Measurements from ENCODE around the gene NCR3LG1.

GRCh38 chr11:17343257-17343656, 8.3 kb upstream of the NCR3LG1 start:
- TF ChIP-seq CTCF (IDR thresholded peaks at IDR 0.05) (no peak), POLR2A (IDR thresholded peaks at IDR 0.05) (no peak), POLR2AphosphoS5 (IDR thresholded peaks at IDR 0.05) (no peak)
